NCI-H1930 (cell line): ENCODE results near the gene UBAC2.

Source experiments
- DNase-seq, 2 experiments: peaks; one replicate each; lab custom pipeline; 2025; lab: John Stamatoyannopoulos, UW

UBAC2 gene

DNA sequence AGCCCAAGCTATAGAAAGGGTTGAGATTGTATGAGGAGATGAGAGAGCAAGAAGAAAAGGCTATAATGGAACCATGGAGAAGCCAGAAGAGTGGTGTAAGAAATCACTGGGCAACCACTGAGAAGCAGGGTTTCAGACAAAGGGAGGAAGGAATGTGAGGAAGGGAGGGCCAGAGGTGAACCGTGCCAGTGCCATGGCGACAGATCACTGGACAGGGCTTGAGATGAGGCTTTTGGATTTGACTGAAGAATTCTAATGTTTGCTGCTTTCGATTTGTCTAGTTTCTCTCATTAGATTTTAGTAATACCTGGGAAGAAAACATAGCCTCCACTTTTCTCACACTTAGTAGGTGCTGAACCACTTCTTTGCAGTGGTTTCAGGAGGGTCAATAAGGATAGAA, 112.8 kb downstream of the UBAC2 start:
- no peak for DNase-seq

DNA sequence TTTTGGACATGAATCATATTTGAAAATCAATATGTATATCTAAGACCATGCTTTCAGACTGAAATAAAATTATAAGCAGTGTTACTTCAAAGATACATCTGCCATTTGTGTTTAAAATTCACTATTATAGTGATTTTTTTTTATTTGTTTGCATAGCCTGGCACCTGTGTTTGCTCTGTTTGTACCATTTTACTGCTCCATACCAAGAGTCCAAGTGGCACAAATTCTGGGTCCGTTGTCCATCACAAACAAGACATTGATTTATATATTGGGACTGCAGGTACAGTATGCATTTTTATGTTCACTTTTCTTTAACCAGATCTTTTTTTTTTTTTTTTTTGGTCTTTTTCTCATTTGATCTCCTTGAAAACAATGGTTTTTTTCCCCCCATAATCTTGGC, 113.3 kb downstream of the UBAC2 start:
- no peak for DNase-seq

DNA sequence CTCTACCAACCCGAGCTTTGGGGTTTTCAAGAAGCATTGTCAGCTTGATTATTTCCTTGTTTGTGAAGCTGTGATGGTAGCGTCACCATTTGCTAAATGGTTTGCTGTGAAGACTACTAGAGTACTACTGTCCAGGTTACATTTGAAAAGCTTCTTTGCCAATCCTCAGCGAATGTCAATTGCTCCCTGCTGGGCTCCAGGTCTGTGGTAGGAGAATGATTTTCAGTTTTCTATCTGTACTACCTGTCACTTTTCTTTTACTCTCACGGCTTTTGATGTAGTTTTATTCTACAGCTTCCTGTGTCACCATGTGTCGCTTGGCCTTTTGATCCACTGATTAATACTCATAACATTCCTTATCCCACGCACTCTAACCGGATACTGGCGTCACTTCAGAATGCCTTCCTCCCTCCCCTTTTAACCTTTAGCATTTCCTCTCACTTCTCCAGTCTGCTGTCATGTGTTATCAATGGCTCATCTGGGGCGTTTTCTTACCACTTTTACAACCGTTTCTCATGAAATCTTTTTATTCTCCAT, 114.1 kb downstream of the UBAC2 start:
- DNase-seq = no peak

DNA sequence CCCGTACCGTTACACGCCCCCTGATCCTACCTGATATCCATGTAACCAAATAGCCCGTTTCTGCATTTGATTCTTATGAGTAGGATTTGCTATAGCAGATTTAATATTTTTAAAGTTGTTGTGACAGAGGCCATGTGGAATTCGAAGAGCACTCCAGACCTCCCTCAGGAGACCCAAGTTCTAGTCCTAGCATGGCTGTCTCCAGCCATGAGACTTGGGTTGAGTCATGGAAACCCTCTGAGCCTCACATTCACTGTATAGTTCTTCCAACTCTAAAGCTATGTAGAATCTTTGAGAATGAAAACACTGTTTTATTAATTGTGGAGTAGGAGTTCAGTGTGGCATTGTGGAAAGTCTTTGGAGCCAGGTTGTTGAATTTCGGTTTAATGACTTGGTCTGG, 114.5 kb downstream of the UBAC2 start:
- no peak for DNase-seq

DNA sequence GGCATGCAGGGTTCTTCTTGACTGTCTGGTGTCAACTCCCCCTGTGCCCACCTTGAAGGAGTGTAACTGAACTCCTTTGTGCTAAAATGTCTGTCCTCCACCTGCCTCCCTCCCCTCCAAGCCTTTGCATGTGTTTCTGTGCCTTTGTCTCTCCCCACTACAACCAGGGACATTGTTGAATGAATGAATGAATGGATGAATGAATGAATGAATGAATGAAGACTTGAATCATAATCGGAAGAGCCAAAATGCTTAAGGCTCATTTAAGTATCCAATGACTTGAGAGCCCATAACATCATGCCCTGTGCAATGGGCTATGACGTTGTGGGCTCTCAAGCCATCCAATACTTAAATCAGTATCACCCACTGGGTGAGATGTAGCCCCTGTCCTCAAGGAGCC, 115.6 kb downstream of the UBAC2 start:
- DNase-seq = no peak

DNA sequence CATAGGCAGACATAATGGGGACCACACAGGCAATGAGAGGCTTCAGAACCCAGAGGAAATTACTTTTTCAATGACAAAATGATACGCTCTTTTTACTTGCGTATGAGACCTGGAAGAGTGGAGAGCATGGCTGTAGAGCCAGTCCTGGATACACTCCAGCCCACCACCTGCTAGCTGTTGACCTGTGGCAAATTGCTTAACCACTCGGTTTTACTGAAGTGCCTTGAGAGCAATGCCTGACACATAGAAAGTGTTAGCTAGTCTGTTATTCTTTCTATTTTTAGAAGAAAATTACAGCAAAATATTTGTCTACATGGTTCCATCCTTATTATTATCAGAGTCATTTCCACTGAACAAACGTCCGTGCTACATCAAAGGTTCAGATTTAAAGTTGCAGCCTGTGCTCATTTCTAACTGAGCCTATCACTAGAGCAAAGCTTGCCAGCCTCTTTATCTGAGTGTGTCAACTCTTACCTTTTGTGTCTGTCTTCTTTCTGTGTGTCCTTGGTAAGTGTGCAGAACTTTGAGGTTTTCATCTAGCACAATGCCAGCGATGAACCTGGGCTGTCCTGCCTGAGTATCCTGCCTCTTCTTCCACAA, 116.1 kb downstream of the UBAC2 start:
- DNase-seq = peak in 1 of 2 experiments; percentile 32

DNA sequence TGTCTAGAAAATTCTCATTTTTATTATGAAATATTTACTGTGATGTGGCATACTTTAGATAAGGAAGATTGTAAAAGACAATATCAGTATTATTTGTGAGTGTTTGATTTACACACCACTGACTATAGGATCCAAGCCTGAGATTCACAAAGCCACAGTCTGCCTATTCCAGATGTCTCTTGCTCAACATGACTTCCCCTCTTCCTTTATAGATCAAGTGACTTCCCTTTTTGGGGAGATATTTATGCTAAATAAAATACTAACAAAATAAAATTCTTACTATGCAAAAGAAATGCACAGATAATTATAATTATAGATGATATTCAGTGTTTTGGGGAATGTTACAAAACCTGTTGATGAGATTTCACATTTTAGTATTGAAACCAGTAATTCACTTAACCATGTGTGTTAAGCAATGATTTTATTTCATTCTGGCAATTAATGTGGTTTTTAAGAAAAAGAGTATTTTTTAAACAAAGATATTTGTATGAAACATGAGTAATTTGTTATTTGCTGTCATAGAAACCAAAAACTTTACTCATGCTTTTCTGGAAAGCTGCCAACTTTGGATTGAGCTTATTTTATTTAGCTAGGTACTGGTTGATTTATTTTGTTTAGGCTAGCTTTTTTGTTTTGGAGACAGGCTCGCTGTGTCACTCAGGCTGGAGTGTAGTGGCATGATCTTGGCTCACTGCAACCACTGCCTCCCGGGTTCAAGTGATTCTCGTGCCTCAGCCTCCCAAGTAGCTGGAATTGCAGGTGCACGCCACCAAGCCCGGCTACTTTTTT, 120.2 kb downstream of the UBAC2 start:
- DNase-seq = no peak

DNA sequence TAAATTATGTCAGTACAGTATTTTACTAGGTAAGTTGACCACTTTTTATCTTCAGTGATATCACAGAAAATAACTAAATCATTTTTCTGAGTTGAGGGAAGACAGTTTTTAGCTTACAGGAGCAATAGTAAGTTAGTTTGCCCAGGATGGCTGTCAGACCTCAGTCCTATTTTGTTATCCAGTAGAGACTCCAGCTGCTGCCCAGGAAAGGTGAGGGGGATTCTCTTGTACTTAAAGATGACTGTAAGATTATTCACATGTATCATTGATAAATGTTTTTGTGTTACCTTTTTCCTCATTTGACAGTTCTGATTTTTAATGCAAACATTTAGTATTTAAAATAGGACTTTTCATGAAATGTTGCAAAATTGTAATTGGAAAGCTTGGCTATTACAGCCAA, 121.1 kb downstream of the UBAC2 start:
- no peak for DNase-seq

DNA sequence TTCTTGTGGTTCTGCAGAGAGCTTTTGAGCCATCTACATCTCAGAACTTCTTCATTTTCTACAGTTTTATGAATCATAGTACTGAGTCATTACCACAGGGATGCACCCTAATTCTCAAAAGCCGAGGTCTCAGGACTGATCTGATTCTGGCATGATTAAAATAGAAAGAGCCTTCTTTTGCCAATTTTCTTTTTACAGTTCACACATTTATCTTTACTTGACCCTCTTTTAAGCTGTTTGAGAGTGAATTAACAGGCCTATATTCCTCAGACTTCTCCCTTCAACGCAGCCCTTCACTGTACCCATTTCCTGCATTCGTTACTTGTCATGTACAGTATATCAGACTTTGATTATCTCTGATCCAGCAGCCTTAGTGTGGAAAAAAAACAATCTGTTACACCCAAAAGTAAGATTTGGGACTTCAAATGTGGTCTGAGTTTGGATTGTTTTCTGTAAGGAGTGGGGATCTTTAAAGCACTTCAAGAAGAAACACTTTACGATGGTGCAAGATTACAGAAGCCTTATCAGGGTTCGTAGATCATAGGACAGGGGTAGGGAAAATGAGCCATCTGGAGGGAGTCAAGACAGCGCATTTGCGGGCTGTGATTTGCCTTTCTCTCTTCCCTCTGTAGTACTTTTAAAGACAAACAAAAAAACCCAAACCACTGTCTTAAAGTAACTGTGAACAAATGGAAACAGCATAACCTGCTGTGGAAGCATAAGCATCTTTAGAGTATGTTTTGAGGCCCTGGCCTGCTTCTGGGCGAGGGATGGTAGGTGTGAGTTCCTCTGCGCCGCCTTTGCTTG, 121.8 kb downstream of the UBAC2 start:
- no peak for DNase-seq

DNA sequence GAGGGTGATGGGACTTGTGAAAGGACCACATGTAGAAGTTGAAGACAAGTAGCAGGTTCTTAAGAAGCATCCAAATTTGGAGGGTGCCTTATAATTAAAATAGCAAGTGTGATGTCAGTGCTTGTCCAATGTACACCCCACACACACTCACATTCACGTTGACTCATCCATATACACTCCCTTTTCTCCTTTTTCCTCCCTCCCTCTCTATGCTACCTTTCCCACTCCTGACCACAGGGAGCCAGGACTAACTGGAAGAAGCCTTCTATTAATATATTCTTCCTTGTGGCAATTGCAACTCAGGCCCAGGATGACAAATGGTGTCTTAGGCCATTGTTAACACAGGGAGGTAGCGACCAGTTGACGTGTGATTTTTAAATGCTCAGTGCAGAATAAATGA, 122.8 kb downstream of the UBAC2 start:
- DNase-seq = no peak

DNA sequence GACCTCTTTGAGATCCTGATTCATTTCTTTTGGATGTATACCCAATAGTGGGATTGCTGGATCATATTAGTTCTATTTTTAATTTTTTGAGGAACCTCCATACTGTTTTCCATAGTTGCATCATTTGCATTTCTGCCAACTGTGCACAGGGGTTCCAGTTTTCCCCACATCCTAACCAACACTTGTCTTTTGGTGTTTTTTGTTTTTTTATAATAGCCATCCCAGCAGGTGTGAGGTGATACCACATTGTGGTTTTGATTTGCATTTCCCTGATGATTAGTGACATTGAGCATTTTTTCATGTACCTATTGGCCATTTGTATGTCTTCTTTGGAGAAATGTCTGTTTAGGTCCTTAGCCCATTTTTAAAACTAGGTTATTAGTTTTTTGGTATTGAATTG, 125.4 kb downstream of the UBAC2 start:
- no peak for DNase-seq

DNA sequence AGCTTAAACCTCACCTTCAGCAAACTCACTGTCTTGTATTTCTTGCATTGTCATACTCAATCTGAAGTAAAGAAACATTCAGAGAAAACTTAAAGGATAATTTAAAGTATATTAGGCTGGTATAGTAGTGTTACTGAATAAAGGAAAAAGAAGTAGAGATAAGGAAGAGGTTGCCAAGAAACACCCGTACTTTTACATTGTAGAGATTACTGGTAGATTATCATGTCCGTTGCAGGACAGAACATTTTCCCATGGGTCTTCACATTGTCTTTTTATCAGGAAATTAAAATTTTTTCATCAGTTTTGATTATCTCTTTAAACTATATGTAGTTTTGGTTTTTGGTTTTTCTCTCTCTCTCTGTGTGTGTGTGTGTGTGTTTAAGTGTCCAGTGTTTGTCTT, 126.5 kb downstream of the UBAC2 start:
- no peak for DNase-seq

DNA sequence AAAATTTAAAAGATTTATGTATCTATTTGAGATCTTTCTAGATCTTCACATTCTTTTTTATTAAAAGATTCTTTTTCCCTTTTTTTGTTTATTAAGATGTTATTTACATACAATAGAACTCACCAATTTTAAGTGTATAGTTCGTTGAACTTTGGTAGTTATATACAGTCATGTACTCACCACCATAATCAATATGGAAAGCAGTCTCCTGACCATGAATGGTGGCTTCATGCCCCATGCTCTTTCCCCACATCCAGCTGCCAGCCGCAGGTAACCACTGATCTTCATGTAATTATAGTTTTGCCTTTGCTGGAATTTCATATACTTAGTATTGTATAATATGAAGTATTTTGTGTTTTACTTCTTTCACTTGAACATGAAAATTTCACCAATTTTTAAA, 127.1 kb downstream of the UBAC2 start:
- no peak for DNase-seq

DNA sequence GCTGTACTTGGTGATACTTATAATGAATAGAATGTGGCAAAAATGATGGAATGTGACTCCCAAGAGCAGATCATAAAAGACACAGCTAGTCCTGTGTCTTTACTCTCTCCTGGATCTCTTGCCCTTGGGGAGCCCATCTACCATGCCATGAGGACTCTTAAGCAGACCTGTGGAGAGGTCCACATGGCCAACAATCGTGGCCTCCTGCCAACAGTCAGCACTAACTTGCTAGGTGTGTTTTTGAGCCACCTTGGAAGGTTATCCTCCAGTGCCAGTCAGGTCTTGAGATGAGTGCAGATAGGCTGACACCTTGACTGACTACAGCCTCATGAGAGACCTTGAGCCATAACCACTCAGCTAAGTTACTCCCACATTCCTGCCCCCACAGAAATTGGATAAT, 128.8 kb downstream of the UBAC2 start:
- no peak for DNase-seq

DNA sequence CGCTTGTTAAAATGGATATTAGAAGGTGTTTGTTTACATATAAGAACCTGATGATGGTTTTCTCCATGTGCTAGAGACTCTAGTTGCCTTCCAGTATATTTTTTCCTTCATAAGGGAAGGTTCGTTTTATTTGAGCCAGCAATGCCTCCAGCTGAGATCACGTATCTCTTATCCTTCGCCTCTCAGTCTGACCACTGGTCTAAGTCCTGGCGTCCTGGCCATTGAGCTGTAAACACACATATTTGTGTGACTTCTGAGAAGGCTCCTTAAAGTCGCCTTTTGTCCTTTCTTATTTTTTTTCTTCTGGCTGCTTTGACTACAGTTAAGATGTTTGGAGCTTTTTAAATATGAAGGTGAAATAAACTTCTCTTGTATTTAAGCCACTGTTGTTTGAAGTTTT, 130.3 kb downstream of the UBAC2 start:
- DNase-seq = no peak

DNA sequence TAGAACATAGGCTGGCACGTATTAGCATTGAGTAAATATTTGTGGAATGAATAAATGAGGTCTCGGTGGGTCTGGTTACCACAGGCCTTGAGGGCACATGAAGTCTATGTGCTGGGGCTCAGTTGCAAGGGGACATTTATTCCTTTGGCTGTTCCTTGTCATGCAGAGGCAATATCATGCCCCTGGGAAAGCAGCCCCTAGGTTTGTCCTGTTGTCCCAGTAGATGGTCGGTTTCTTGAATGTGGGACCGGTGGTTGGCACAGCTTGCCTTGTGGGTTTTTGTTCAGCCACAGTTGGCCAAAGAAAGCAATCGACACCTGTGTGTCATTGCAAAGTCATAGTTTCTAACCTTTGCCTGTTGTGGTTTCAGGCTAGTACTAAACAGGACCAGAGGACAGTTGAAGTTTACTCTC, 131.2 kb downstream of the UBAC2 start:
- no peak for DNase-seq

DNA sequence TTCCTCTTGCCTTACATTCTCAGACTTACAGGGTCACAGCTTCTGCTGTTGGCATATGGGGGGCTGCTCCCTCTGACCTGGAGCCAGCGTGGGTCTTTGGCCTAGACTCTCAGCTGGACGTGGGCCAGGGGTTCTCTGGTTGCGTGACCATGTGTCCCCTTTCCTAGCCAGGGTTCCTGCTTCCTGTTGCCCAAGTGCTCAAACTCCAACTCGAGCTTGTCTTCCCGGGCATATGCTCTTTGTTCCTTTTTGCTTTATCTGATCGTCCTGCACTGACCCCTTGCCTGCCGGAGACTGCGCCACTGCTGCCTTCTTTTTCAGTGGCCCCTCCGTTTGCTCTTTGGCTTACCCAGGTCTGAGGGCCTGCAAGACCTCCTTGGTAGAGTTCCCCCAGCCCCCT, 131.8 kb downstream of the UBAC2 start:
- DNase-seq = no peak

DNA sequence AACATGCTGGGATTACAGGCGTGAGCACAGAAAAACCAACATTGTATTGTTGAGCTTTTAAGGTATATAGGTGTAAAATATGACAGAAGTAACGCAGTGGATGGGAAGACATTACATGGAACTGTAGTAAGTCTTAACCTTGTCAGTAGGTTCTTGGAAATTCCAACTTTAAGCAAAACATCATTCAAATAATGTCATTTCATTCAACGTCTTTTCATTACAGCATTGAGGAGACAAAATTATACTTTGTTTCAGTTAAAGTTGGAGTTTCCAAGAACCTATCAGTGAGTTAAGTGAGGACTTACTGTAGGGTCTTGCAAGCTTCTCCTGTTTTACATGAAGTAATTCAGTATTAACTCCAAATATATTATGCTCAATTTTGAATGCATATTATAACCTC, 133.6 kb downstream of the UBAC2 start:
- DNase-seq = no peak

DNA sequence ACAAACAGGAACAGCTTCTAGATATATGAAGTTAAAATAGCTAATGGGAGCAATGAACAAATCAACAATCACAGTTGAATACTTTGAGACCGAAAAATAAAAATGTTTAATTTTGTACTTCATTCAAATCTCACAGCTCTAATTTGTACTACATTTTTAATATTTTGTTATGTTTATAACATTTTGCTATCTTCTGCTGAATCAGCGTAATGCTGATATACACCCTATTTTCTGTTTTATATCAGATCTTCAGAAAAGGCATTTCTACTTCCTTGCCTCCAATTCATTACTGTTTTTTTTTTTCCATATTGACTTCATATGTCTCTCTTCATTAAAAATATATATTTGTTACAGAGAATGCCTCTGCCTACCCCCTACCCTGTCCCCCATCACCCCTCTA, 134.4 kb downstream of the UBAC2 start:
- no peak for DNase-seq

DNA sequence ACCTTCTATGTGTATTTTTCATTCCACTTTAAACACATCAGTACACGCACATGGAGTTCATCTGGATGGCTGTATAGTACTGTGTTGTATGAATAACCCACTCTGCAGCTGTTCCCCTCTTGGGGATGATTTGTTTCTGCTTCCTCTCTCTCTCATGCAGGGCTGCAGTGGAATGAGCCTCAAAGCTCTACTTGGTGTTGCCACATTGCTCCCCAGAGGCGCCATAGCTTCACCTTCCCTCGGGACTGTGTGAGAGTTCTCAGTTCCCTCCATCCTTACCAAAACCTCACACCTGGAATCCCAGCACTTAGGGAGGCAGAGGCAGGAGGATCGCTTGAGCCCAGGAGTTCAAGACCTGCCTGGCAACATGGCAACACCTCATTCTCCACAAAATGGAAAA, 134.9 kb downstream of the UBAC2 start:
- DNase-seq = no peak

DNA sequence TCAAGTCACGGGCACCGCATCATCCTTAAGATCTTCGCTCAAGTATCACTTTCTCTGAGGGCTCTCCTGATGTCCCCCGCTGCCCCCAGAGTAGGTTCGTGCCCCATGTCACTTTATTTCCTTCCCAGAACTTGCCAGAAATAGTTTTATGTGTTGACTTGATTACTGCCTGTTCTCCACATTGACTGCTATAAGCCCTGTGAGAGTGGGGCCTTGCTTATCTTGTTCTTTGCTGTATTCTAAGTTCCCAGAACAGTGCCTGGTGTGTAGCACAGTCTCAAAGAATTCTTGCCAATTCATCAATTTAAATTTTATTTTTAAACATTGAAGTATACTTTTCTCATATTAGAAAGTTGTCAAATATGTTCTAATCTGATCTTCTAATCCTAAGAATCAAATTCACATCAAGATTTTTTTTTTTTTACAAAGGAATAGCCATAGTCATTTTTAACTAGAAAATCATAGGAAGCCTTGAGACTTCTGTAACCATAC, 138.6 kb downstream of the UBAC2 start:
- DNase-seq = no peak

DNA sequence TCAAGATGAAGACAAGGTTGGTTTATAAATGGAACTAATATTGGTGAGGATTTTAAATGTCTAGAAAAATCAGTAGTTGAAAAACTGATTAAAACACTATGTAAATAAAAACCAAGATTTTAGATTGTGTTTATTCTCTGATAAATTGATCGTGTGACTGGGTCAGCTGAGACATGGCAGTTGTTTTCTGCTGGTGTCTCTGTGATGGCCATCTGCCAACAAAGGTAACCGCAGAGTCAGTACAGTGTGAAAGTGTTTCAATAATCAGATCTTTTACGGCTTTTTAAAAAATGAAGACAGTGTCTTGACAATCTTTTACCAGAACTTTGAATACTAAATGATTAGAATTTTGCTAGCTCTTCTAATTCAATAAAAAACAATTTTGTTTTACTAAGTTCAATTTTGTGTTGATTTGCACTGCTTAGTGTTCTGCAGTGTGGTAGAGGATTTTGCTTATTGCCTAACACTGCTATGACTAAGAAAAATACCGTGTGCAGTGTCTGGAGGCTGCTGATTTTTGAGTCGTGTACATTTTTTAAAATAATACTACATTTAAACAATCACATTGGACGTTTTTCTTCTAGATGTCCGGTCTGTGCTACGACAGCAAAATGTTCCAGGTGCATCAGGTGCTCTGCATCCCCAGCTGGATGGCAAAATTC, 139.2 kb downstream of the UBAC2 start:
- no peak for DNase-seq
